ENCODE data around the gene CDC42BPB.
"Not testable (repeated sequence)": the region's sequence is repeated elsewhere in the genome, so short reads cannot be mapped to it uniquely, and the experiment has no call there.

CDC42BPB gene

DNA sequence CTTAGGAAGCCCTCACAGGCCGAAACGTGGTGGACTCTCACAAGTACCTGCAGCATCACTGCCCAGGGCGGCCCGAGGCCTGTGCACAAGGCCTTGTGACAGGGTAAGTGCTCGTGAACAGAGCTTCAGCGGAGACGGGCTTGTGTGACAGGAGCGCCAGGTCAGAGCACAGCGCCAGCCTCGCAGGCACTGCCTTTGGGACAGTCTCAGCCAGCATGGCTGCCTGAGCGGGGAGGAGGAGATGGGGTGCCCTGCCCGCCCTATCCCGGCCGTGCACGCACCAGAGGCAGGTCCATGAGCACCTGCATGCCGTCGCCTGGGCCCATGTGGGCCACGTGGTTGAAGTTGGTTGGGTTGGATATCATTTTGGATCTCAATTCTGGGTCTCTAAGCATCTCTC lies 118.0 kb downstream of the CDC42BPB start:
- no peak for DNase-seq

DNA sequence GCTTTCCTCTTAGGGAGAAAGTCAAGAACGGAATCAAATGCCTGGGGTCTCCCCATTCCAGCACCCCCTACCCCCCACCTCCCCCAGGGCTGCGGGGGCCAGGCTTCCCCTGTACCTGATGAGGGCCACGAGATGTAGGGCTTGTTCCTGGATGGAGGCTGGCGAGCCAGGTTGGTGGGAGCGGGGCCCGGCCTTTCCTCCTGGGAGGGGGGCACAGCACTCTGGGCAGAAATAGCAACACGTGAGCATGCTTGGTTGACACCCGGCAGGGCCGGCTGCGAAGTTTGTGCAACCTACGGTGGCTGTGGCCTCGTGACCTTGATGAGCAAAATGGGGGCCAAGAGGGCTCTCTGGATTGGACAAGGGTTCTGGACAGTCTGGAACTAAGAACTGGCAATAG lies 119.2 kb downstream of the CDC42BPB start:
- DNase-seq = no peak

DNA sequence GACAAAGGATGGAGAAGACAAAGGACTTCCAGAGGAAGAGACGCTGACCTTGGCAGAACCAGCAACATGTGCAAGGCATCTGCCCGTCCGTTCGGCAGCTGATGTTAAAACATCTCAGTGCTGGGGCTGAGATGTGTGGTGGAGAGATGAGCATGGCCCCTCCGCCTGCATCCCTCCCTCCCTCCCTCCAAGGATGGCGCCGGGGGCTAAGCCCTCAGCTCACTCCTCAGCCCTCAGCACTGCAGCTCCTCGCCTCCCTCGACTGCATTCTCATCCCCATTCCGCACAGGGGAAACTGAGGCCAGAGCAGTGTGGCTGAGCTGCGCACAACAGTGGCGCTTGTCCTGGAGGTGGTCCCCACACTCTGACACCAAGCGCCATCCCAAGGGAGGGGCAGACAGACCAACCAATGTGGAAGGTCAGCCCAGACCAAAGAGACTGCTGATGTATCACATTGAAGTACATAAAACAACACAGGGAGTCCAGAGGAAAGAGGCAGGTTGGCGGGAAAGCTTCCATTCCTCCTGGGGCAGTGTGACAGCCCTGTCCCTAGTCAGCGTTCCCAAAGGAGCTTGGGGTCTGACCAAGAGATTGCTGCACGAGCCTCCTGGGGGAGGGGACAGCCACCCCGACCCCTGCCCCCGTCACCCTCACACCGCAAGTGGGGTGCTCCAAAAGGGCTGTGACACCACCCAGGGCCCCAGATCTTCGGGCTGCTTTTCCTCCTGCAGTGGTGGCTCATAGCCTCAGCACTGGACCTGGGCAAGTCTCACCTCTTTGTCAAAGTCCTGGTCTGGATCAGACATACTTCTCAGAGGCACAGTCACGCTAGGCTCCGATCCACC lies 119.8 kb downstream of the CDC42BPB start:
- DNase-seq = no peak

DNA sequence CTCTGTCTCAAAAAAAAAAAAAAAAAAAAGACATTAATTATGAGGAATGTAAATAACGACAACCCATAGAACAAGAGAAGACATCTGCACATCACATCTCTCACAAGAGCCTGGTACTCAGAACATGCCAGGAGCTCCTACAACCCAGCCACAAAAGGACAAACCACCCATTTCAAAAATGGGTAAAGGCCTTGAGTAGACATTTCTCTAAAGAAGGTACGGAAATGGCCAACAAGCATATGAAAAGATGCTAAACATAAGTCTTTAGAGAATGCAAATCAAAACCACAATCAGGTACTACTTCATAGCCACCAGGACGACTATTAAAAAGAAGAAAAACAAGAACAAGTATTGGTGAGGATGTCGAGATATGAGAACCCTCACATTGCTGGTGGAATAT lies 121.6 kb downstream of the CDC42BPB start:
- DNase-seq = no peak

DNA sequence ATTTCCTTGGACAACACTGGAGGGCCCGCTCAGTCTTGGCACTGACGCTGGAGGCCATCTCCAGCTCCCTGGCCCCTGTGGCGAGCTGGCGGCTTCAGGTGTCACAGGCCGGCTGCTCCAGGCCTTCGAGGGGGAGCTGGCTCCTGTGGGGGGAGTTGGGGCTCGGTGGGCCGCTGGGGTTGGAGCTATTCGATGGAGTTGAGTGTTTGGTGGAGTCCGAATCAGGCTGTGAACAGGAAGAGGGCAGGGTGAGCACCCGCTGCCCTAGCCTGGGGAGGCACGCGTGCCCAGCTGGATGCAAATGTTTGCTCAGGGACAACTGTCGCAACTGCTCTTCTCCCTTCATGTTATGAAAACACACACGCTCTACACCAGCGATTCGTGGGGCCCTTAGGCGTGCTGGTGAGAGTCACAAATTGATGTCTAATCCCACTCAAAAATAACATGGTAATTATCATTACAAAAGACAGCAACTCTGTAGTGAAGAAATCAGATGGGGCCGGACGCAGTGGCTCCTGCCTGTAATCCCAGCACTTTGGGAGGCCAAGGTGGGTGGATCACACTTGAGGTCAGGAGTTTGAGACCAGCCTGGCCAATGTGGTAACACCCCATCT lies 123.6 kb downstream of the CDC42BPB start:
- DNase-seq = no peak

DNA sequence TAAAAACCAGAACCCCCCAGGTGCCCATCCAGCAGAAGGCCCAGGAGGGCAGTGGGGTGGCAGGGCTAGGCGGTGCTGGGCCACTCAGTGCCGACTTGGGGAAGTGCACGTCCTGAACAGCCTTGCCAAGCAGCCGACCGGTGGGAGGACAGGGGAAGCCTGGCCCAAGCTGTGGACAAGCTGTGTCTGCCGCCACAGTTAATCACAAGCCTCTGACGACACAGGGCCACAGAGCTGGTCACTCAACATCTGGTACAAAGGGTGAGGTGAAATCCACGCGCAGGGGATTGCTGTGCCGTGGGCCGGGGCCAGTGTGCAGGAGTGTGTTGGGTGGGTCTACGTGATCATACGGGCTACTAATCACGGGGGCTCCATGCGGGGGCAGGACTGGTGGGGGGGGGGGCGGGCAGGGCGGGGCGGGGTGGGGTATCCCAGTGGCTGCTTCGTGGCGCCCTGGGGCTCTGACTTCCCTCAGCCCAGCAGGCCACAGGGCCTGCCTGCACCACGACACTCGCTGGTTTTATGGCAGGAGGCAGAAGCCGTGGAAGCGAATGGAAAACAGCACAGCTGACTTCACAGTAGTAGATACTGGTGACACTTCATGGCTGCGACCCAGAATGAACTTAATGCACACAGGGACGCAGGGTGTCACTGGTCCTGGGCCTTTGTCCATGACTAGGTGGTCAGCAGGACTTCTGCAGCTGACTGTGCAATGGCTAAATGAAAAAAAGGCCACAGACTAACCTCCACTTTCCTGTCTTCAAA lies 124.7 kb downstream of the CDC42BPB start:
- DNase-seq = no peak

DNA sequence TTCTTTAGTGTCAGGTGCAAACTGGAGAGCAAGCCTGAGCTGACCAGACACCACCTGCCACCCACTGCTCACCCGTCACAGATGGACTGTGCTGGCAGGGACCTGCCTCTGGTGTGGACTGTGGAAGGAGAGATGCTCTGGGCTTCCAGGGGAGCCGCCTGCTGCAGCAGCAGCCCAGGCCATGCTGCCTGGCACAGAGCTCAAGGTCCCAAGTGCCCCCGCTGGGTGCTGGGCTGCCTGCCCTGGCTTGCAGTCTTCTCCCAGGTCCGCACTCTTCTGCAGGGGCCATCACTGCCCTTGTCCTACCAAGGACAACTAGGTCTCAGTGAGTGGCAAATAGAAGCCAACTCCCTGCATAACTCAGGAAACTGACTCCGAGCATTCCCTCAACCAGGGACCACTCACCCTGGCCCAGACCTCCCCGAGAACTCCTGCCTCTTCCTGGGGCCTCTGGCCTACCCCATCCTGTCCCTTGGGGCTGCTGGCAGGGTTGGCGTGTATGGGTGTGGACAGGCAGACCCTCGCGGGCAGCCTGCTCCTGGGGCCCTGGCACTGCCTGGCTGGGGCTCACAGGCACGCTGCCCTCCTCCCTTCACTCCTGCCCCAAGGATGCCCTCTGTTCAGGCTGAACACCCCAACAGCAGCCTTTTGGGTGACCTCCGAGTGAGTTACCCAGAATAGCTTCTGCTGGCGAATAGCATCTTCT lies 125.6 kb downstream of the CDC42BPB start:
- no peak for DNase-seq

DNA sequence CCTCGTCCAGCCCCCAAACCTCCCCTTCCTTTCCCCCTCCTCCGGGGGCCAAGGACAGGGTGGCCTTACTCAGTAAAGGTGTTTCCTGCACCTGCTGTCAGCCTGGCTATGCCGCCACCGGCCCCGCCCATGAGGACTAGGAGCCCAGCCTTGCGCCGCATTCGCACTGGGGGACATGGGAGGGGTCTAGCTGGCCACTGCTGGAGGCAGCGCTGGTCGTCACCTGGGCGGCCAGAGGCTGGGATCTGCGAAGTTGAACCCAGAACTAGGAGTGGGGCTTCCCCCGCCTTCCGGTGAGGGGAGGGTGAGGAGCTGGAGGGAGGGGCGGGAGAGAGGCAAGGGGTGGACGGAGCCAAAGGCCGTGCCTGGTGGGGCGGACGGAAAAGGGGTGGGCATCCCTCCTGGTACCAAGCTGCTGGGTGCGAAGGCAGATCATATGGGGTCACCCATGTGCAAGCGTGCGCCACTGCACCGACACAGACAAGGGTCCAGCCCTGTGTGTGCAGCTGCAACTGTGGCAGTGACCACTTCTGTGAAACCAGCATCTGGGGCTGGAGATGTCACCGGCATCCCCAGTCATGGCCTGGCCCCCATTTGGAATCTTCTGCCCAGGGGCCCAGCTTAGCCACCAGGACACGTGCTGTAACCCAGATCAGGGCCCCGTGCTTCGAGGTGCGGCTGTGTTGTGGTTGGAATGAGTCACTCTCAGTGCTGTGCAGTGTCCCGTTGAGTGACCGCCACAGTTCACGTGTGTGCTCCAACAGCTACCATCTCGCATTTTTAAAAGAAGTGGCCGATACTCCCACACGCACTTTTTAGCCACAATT lies 126.4 kb downstream of the CDC42BPB start:
- DNase-seq = no peak

DNA sequence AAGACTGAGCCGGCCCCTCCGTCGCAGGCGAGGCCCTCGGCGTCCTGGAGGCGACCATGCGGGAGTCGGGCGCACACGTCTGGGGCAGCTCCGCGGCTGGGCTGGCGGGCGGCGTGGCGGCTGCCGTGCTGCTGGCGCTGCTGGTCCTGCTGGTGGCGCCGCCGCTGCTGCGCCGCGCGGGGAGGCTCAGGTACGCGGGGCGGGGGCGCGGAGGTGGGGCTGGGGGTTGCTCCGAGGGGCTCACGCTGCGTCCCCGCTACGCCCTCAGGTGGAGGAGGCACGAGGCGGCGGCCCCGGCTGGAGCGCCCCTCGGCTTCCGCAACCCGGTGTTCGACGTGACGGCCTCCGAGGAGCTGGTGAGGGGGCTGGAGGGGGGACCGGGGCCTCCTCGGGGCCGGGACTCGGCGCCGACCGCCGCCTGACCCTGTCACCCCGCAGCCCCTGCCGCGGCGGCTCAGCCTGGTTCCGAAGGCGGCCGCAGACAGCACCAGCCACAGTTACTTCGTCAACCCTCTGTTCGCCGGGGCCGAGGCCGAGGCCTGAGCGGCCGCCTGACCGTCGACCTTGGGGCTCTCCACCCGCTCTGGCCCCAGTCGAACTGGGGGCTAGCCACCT lies 127.1 kb downstream of the CDC42BPB start:
- no peak for DNase-seq

DNA sequence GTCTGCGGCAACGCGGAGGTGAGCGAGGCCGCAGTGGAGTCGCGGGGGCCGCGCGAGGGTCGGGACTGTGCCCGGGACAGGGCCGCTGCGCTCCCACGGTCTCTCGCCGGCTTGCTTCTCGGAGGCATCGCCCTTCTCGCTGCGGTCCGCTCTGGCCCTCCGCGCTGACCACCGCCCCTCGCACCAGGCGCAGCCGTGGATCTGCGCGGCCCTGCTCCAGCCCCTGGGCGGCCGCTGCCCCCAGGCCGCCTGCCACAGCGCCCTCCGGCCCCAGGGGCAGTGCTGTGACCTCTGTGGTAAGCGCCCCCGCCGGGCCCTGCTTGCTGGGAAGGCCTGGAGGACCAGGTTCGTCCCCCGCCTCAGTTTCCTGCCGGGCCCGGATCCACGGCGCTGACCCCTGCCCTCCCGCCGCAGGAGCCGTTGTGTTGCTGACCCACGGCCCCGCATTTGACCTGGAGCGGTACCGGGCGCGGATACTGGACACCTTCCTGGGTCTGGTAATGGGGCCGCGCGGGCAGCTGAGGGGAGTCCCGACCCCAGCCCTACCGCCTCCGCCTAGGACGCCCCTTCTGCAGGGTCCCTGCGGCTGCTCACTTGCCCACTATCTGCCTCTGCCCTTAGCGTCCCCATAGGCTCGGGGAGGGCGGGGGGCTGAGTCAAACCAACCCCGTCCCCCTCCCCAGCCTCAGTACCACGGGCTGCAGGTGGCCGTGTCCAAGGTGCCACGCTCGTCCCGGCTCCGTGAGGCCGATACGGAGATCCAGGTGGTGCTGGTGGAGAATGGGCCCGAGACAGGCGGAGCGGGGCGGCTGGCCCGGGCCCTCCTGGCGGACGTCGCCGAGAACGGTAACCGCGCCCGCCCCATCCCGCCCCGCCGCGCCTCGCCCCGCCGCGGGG lies 127.9 kb downstream of the CDC42BPB start:
- DNase-seq = no peak

DNA sequence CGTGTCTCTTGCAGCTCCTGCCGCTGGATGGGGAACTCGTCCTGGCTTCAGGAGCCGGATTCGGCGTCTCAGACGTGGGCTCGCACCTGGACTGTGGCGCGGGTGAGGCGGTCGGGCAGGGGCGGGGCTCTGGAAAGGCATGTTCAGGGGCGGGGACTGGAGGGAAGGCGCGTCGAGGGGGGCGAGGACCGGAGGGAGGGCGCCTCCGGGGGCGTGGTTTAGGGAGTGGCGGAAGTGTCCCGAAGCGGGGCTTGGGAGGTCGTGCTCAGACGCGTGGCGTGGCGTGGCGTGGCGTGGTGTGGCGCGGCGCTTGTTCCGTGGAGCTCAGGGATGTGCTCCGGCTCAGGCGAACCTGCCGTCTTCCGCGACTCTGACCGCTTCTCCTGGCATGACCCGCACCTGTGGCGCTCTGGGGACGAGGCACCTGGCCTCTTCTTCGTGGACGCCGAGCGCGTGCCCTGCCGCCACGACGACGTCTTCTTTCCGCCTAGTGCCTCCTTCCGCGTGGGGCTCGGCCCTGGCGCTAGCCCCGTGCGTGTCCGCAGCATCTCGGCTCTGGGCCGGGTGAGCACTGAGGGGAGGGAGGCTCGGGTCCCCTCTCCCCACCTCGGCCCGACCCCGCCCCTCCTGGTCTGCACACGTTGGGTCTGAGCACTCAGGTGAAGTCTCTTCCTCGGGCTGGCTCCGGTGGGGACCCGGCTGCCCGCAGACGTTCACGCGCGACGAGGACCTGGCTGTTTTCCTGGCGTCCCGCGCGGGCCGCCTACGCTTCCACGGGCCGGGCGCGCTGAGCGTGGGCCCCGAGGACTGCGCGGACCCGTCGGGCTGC lies 128.7 kb downstream of the CDC42BPB start:
- DNase-seq = no peak

DNA sequence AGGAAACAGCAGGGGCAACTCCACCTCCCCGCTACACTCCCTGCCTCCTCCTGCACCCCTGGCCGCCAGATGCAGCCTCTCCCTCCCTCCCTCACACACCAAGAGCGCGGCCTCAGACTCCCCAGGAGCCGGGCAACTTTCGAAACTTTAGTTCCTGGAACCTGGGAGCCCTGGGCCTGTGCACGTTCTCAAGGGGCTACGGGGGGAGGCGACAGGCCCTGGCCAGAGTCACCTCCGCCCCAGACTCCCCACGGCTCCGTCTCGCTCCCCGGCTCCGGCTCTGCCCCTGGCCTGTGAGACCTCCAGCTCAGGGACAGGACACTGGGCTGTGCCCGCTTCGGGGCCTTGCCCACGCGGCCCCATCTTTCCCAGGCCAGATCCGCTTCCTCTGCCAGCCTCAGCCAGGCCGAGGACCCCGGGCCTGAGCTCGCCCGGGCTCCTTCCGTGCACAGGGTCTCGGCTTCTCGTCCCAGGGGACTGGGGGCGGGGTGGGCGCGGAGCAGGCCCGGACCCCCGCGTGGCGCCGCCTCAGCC lies 129.4 kb downstream of the CDC42BPB start:
- no peak for DNase-seq

DNA sequence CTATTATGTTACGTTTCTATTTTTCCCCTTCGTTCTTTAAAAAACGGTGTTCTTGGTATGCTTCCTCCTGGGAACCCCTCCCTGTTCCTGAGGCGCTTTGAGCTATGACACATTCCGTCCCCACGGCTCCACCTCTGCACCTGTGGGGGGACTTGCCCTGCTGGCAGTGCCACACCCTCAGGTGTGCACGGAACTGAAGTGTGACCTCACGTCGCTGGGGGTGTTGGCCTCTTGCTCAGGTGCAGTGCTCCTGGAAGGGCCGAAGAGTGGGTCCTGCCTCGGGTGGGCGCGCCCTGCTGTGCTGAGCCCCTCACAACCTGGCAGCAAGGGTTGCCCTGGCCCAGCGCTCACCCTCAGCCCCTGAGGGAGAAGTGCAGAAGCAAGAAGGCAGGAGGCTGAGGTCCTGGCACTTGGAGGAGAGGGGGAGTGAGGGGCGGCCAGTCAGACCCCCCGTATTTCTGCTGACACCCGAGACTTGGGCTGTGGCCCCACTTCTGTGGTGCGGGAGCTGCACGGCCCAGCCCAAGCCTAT lies 129.9 kb downstream of the CDC42BPB start:
- DNase-seq = no peak

DNA sequence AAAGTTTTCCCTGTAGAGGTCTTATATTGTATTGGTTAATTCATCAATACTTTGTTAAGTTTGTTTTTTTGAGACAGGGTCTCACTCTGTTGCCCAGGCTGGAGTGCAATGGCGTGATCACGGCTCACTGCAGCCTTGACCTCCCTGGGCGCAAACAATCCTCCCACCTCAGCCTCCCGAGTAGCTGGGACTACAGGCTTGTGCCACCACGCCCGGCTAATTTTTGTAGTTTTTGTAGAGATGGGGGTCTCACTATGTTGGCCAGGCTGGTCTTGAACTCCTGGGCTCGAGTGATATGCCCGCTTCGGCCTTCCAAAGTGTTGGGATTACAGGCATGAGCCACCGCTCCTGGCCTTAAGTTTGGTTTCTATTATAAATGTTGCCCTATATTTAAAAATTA lies 130.5 kb downstream of the CDC42BPB start:
- not testable (repeated sequence) for DNase-seq

DNA sequence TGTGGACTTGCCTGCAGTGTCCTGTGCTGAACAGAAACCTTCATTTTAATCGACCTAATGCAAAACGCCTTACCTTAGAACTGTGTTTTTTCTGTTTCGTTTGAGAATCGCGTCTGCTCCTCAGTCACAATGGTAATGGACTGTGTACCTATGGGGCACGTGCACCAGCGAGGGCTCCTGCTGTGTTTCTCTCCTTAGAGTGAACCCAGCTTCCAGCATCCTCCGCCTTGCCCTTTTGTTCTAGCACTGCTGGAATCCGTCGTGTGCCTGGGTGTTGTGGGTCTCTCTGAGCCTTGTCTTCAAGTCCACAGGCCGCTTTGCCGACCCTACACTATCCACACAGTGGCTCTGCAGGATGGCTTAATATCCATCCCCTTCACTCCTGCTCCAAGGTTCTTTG lies 131.2 kb downstream of the CDC42BPB start:
- DNase-seq = no peak

DNA sequence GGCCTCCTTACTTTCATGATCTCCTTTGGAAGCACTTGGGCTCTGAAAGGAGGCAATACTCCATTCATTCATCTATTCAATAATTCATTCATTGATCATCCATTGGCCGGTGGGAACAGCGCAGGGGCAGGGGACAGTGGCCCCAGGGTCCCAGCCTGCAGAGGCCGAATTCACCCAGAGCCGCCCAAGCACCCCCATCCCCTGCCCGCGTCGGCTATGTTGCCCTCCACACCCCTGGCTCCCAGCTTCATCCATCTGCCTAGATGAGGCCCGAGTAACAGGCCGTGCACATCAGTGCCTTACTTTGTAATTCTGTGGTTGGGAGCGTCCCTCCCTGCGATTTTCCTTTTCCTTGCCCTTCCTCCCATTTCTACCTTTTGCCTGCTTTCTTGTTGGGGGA lies 131.7 kb downstream of the CDC42BPB start:
- DNase-seq = no peak

DNA sequence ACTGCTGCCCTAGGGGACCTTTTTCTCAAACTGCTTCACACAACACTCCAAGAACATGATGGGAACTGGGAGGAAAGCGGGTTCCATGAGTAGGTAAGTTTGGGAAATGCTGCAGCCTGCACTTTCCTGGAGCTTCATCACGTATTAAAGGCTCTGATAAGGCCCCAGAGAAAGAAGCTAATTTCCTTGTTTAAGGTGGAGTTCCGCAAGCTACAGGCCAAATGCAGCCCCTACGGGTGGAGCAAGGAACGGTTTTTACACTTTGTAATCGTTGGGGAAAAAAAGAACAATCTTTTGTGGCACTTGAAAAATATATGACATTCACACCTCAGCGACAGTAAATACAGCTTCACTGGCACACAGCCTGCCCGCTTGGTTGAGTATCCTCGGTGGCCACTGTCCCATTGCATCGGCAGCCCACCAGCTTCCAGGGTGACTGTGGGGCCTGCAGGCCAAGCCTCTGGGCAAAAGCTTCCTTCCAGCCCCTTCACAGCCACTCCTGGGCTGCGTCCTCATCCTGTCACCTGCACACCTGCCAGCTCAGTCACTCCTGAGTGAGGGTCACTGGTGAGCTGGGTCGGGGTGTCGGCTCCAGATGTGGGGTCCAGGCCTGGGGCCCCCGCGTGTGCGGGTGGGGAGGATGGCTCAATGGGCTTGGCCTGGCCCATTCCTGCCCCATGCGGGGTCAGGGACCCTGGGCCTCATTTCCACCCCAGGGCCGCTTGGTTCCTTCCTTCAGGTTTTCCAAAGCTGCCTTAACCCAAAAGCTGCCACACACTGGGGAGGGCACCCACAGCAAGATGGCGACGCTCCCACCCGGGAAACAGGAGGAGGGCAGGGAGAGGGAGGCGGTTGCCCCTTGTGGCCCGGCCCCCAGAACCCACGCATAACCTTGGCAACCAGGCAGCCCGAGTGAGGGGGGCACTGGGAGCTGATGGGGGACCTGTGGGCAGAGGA lies 132.4 kb downstream of the CDC42BPB start:
- no peak for DNase-seq

DNA sequence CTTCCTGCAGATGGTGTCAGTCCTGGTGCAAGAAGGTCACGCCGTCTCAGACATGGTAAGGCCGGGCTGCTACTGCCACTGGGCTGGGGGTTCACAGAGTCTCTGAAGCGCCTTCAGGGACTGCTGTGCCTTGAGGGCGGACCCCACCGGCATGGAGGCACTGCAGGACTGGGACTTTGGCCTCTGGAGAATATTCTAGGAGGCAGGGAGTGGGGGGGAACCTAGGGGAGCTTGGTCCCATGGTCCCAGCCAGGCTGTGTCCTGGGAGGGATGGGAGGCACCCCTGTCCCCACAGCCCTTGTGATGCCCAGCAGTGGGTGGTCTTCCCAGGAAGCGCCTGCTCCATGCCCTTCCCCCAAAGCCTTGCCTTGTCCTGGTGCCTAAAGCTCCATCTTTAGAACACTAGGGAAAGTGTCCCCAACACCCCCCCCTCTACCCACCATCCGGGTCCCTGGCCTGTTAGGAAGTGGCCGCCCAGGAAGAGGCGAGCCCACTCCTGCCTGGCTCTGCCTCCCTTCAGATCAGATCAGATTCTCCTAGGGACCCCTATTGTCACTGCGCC lies 133.3 kb downstream of the CDC42BPB start:
- no peak for DNase-seq

All from NCI-H2081 treated with DMSO at 0.1 percent for 48 hours (cell line).